IMR-90 (cell line): ENCODE results near the gene FAM227B. TPM values are rescaled to one million over a fixed set of nuclear protein-coding genes. Genes with fewer than 3 reads are reported as not detected.

Experiments
- ATAC-seq: fragments of 200-7000 bp; cut with Tn5 transposase; 2 replicates; pipeline ENCODE4 v1.9.1; 2020; ENCODE audit warnings: low read depth, mild to moderate bottlenecking, moderate library complexity
- BruUV-seq: library from RNA; stranded (reverse); fragments of 400-500 nt; replicated peaks from 2 replicates; lab custom pipeline; 2021; lab: Mats Ljungman, UMichigan
- CTCF ChIA-PET: fragments of 300-600 bp; formaldehyde crosslinking; extraction: SDS; loops from one replicate; lab custom pipeline; 2021; ENCODE audit warnings: antibody characterized with exemption; lab: Yijun Ruan, JAX
- POLR2A ChIA-PET: fragments of 300-600 bp; sonication (Branson Sonifier 250); formaldehyde crosslinking; loops from one replicate; lab custom pipeline; 2022; ENCODE audit warnings: antibody characterized with exemption; ENCODE audit not compliant: unreplicated experiment; lab: Charles Lee
- DNase-seq: peaks from one replicate; pipeline ENCODE4 v3.0.0; 2013
- H2AFZ ChIP-seq: replicated peaks from 2 replicates; pipeline ENCODE3; 2013; ENCODE audit warnings: low read length, mild to moderate bottlenecking; ENCODE audit not compliant: poor library complexity
- H2AK5ac ChIP-seq: 2 replicates; pipeline ENCODE4 v1.6.1; 2013; ENCODE audit warnings: low read depth, low read length, inconsistent platforms
- H2AK9ac ChIP-seq: replicated peaks from 2 replicates; pipeline ENCODE3; 2013; ENCODE audit warnings: mild to moderate bottlenecking, low read depth, low read length, moderate library complexity; ENCODE audit not compliant: poor library complexity
- H2BK120ac ChIP-seq: 2 replicates; pipeline ENCODE4 v1.6.1; 2013; ENCODE audit warnings: low read depth, low read length, inconsistent platforms
- H2BK15ac ChIP-seq: 3 replicates; pipeline ENCODE4 v1.6.1; 2013; ENCODE audit warnings: low read depth, low read length, inconsistent platforms
- H2BK20ac ChIP-seq: 2 replicates; pipeline ENCODE4 v1.6.1; 2013; ENCODE audit warnings: low read depth, mild to moderate bottlenecking, inconsistent platforms, low read length, moderate library complexity
- H2BK5ac ChIP-seq: 2 replicates; pipeline ENCODE4 v1.6.1; 2013; ENCODE audit warnings: mild to moderate bottlenecking, low read depth, low read length, inconsistent platforms; ENCODE audit not compliant: poor library complexity, severe bottlenecking
- H3K14ac ChIP-seq: replicated peaks from 2 replicates; pipeline ENCODE4 v1.6.1; 2013; ENCODE audit warnings: low read depth, low read length, inconsistent platforms
- H3K18ac ChIP-seq: 2 replicates; pipeline ENCODE4 v1.6.1; 2013; ENCODE audit warnings: low read depth, low read length, control low read depth
- H3K23ac ChIP-seq: 2 replicates; pipeline ENCODE4 v1.6.1; 2013; ENCODE audit warnings: low read depth, low read length, inconsistent platforms
- H3K27ac ChIP-seq: 2 replicates; pipeline ENCODE4 v1.5.1; 2013; ENCODE audit warnings: mild to moderate bottlenecking, control low read depth, low read length; ENCODE audit not compliant: insufficient read depth
- H3K27me3 ChIP-seq: 2 replicates; pipeline ENCODE4 v1.6.1; 2013; ENCODE audit warnings: low read length; ENCODE audit not compliant: control insufficient read depth, insufficient read depth
- H3K36me3 ChIP-seq: 2 replicates; pipeline ENCODE4 v1.6.1; 2013; ENCODE audit warnings: low read length, mixed read lengths; ENCODE audit not compliant: control insufficient read depth, insufficient read depth
- H3K4ac ChIP-seq: 2 replicates; pipeline ENCODE4 v1.6.1; 2013; ENCODE audit warnings: low read depth, low read length, inconsistent platforms
- H3K4me1 ChIP-seq: 2 replicates; pipeline ENCODE4 v1.6.1; 2013; ENCODE audit warnings: low read length, mixed read lengths; ENCODE audit not compliant: control insufficient read depth, insufficient read depth
- H3K4me2 ChIP-seq: 2 replicates; pipeline ENCODE4 v1.6.1; 2013; ENCODE audit warnings: low read depth, mild to moderate bottlenecking, control low read depth, low read length, moderate library complexity
- H3K4me3 ChIP-seq: 2 replicates; pipeline ENCODE4 v1.5.1; 2013; ENCODE audit warnings: low read depth, mild to moderate bottlenecking, control low read depth, low read length, moderate library complexity; ENCODE audit not compliant: insufficient read depth
- H3K56ac ChIP-seq: 2 replicates; pipeline ENCODE4 v1.6.1; 2013; ENCODE audit warnings: low read length, inconsistent platforms; ENCODE audit not compliant: insufficient read depth; ENCODE audit errors: extremely low read depth
- H3K79me1 ChIP-seq, 2 experiments: 2 replicates each; pipeline ENCODE4 v1.6.1; 2013; ENCODE audit warnings: low read length in 2 of 2, inconsistent platforms in 1 of 2, low read depth in 1 of 2
- H3K9ac ChIP-seq: 2 replicates; pipeline ENCODE4 v1.6.1; 2013; ENCODE audit warnings: low read depth, low read length, control low read depth
- H3K9me1 ChIP-seq: 2 replicates; pipeline ENCODE4 v1.6.1; 2013; ENCODE audit warnings: low read length, inconsistent platforms; ENCODE audit not compliant: insufficient read depth
- H3K9me3 ChIP-seq: 2 replicates; pipeline ENCODE4 v1.6.1; 2013; ENCODE audit warnings: low read length; ENCODE audit not compliant: control insufficient read depth, insufficient read depth
- H4K20me1 ChIP-seq: 2 replicates; pipeline ENCODE4 v1.6.1; 2013; ENCODE audit warnings: low read length, inconsistent platforms; ENCODE audit not compliant: insufficient read depth
- H4K5ac ChIP-seq: 2 replicates; pipeline ENCODE4 v1.6.1; 2013; ENCODE audit warnings: mild to moderate bottlenecking, low read depth, low read length, control low read depth
- H4K8ac ChIP-seq, 2 experiments: 2 replicates each; pipeline ENCODE4 v1.6.1; 2013; ENCODE audit warnings: low read depth in 2 of 2, low read length in 2 of 2, control low read depth in 1 of 2, inconsistent platforms in 1 of 2
- H4K91ac ChIP-seq: 2 replicates; pipeline ENCODE4 v1.6.1; 2013; ENCODE audit warnings: low read depth, low read length, inconsistent platforms; ENCODE audit not compliant: insufficient read depth
- BHLHE40 ChIP-seq: fragments of 150-350 bp; IDR thresholded peaks from 2 replicates; pipeline ENCODE4 v1.6.1; 2016; ENCODE audit warnings: mild to moderate bottlenecking, low read depth, low read length
- CEBPB ChIP-seq: IDR thresholded peaks from 2 replicates; pipeline ENCODE4 v1.6.1; 2012; ENCODE audit warnings: low read depth, low read length, improper control_type of control experiment
- CHD1 ChIP-seq: IDR thresholded peaks from 2 replicates; pipeline ENCODE4 v1.6.1; 2012; ENCODE audit warnings: low read depth, low read length, improper control_type of control experiment
- FOS ChIP-seq: fragments of 150-350 bp; IDR thresholded peaks from 2 replicates; pipeline ENCODE4 v1.6.1; 2016; ENCODE audit warnings: low read depth, low read length
- MAZ ChIP-seq: IDR thresholded peaks from 2 replicates; pipeline ENCODE4 v1.6.1; 2012; ENCODE audit warnings: low read depth, mild to moderate bottlenecking, low read length, improper control_type of control experiment, moderate library complexity, borderline replicate concordance
- MXI1 ChIP-seq: IDR thresholded peaks from 2 replicates; pipeline ENCODE4 v1.6.1; 2012; ENCODE audit warnings: low read depth, mild to moderate bottlenecking, low read length, moderate library complexity, borderline replicate concordance
- NFE2L2 ChIP-seq: fragments of 150-350 bp; IDR thresholded peaks from 2 replicates; pipeline ENCODE4 v1.6.1; 2016; ENCODE audit warnings: low read depth, mild to moderate bottlenecking, low read length
- POLR2A ChIP-seq: IDR thresholded peaks from 2 replicates; pipeline ENCODE4 v1.6.1; 2012; ENCODE audit warnings: mild to moderate bottlenecking, low read depth, low read length
- RAD21 ChIP-seq: IDR thresholded peaks from 2 replicates; pipeline ENCODE4 v1.6.1; 2012; ENCODE audit warnings: low read length, improper control_type of control experiment
- RCOR1 ChIP-seq: IDR thresholded peaks from 2 replicates; pipeline ENCODE4 v1.6.1; 2012; ENCODE audit warnings: mild to moderate bottlenecking, low read length, improper control_type of control experiment; ENCODE audit not compliant: insufficient replicate concordance
- SMC3 ChIP-seq: fragments of 150-350 bp; IDR thresholded peaks from 2 replicates; pipeline ENCODE4 v1.6.1; 2016; ENCODE audit warnings: low read depth, mild to moderate bottlenecking, antibody characterized with exemption, low read length, moderate library complexity
- WGBS, 2 experiments: methylation state at CpG; one replicate each; pipeline versions ENCODE4 v1.1.5 to v1.1.7; 2013; ENCODE audit warnings: missing lambda C conversion rate in 2 of 2; ENCODE audit not compliant: insufficient read length in 1 of 2; ENCODE audit errors: extremely low coverage in 2 of 2; 5-methylcytosine and 5-hydroxymethylcytosine counted together
- dilution Hi-C: fragments of 300-500 bp; cut with HindIII; formaldehyde crosslinking; loops from one replicate; pipeline ENCODE4 v1.14.3; 2018; ENCODE audit warnings: low sequenced_read_pairs; ENCODE audit not compliant: unreplicated experiment
- in situ Hi-C: fragments of 300-500 bp; cut with MboI; formaldehyde crosslinking; loops from 3 replicates; pipeline ENCODE4 v1.14.3; 2019; ENCODE audit warnings: low sequenced_read_pairs, inconsistent platforms, mixed read lengths
- intact Hi-C: fragments of 100-400 bp; cut with micrococcal nuclease; formaldehyde crosslinking; loops from 2 replicates; pipeline ENCODE4 v1.10.0; 2022
- polyA plus RNA-seq, 3 experiments: library from polyadenylated mRNA; depleted of rRNA; stranded (reverse); fragments of >200 nt; gene quantifications; 2 replicates each; pipeline ENCODE4 v1.2.3, GENCODE V29; 2012; ENCODE audit warnings: low replicate concordance in 1 of 3
- total RNA-seq: library from RNA; depleted of rRNA; stranded (reverse); fragments of >200 nt; gene quantifications from 2 replicates; pipeline ENCODE4 v1.2.3, GENCODE V29; 2012
- TF ChIP-seq, protein P1 (sequence below): conservative IDR thresholded peaks from 2 replicates; pipeline ENCODE4 v1.5.1; 2012; ENCODE audit warnings: mild to moderate bottlenecking, low read depth, low read length, improper control_type of control experiment

Gene FAM227B
- total and polyA plus RNA-seq, 2 of the 4 experiments (the other 2 are of a cell fraction): 1.8 to 3.0 TPM

- Histone ChIP-seq H4K91ac (no peak overlapping the region), H3K56ac (no peak overlapping the region), H2BK20ac (no peak overlapping the region), H3K9me3 (no peaks in the 10 kb centered on the region), H2BK120ac (no peak overlapping the region), H3K4me2 (no peak overlapping the region), H2AFZ (no peak overlapping the region), H3K4ac (no peak overlapping the region), H3K4me3 (no peak overlapping the region), H2BK5ac (no peak overlapping the region), H4K5ac (no peak overlapping the region), H2AK5ac (no peak overlapping the region), H3K4me1 (peaks cover 5% of the 10 kb centered on the region), H3K23ac (no peak overlapping the region), H3K27me3 (no peaks in the 10 kb centered on the region), H3K79me1 (peaks cover 16 to 29% of the 10 kb centered on the region in 2 experiments; a peak in 3 of 4 replicates), H3K18ac (no peak overlapping the region), H3K9ac (no peak overlapping the region), H3K9me1 (peaks cover 5% of the 10 kb centered on the region), H3K27ac (no peak overlapping the region), H4K20me1 (no peaks in the 10 kb centered on the region), H2BK15ac (no peak overlapping the region), H3K36me3 (peaks cover 10% of the 10 kb centered on the region), H4K8ac (no peak overlapping the region), H2AK9ac (no peak overlapping the region), H3K14ac (no peak overlapping the region)
- ChIA-PET POLR2A (no interaction called here), CTCF (no interaction called here)
- WGBS, 2 experiments: no CpG with 5 or more reads among the region's 1 CpG
- in situ Hi-C loops (no loop called here), intact Hi-C loops (no loop called here), dilution Hi-C loops (no loop called here)
- DNase-seq: peak; percentile 43
- no TSS peak for BruUV-seq
- peak; percentile 53 for ATAC-seq
- no peak for TF ChIP-seq POLR2A
- TF ChIP-seq MXI1: no peak
- TF ChIP-seq FOS: no peak
- TF ChIP-seq NFE2L2: no peak
- TF ChIP-seq, protein P1, sequence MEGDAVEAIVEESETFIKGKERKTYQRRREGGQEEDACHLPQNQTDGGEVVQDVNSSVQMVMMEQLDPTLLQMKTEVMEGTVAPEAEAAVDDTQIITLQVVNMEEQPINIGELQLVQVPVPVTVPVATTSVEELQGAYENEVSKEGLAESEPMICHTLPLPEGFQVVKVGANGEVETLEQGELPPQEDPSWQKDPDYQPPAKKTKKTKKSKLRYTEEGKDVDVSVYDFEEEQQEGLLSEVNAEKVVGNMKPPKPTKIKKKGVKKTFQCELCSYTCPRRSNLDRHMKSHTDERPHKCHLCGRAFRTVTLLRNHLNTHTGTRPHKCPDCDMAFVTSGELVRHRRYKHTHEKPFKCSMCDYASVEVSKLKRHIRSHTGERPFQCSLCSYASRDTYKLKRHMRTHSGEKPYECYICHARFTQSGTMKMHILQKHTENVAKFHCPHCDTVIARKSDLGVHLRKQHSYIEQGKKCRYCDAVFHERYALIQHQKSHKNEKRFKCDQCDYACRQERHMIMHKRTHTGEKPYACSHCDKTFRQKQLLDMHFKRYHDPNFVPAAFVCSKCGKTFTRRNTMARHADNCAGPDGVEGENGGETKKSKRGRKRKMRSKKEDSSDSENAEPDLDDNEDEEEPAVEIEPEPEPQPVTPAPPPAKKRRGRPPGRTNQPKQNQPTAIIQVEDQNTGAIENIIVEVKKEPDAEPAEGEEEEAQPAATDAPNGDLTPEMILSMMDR: no peak
- no peak for TF ChIP-seq RCOR1
- TF ChIP-seq BHLHE40: no peak
- TF ChIP-seq CHD1: no peak
- TF ChIP-seq MAZ: no peak
- TF ChIP-seq SMC3: no peak
- TF ChIP-seq CEBPB: no peak
- no peak for TF ChIP-seq RAD21
These were observed 168.0 kb downstream of the FAM227B start for GRCh38 chr15:49452595-49452994.
